Erythroblast (primary cell): ENCODE measurements around the gene PARP16.

Experiments
- GATA1 ChIP-seq: IDR thresholded peaks from 2 replicates; pipeline ENCODE4 v1.6.1; 2011; ENCODE audit warnings: low read depth, mild to moderate bottlenecking, control low read depth, low read length, moderate library complexity
- POLR2A ChIP-seq: IDR thresholded peaks from 2 replicates; pipeline ENCODE4 v1.6.1; 2011; ENCODE audit warnings: mild to moderate bottlenecking, low read length

DNA sequence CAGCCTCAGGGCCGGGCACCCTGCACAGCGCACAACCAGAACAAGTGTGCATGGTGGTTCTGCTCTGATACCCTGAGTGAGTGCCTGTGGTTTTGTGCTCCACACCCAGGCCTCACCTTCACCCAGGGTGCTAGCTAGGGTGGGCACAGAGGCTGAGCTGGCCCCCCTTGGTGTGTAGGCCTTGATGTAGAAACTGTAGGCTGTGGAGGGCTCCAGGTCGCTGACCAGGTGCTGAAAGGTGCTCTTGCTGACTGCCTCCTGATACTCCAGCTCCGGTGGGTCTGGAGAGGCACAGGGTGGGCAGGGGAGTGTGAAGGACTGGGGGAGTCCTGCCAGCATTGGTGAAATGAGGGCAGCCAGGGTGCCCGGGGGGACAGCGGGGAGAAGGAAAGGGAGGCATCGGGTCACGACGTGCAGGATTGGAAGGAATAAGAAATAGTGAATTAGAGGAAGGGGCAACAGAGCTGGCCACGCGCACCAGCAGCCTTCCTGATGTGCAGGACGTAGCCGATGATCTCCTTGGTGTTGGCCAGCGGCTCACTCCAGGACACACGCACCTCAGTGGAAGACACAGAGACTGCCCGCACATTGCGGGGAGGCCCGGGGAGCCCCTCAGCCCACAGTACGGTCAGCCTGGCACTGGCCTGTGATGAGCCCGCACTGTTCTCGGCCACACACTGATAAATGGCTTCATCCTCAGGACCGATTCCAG lies 44.4 kb upstream of the PARP16 start:
- TF ChIP-seq POLR2A (no peak), GATA1 (no peak)
